ENCODE results near the gene TOB2. TPM values are rescaled to one million over a fixed set of nuclear protein-coding genes. Genes with fewer than 3 reads are reported as not detected.
A peak's percentile ranks its signal among the peaks of the same experiment; 100 is the strongest.
"Not testable (repeated sequence)": the region's sequence is repeated elsewhere in the genome, so short reads cannot be mapped to it uniquely, and the experiment has no call there.

The TOB2 gene
- total RNA-seq, 1 donor from 2014 or later, result 71.8 TPM

DNA sequence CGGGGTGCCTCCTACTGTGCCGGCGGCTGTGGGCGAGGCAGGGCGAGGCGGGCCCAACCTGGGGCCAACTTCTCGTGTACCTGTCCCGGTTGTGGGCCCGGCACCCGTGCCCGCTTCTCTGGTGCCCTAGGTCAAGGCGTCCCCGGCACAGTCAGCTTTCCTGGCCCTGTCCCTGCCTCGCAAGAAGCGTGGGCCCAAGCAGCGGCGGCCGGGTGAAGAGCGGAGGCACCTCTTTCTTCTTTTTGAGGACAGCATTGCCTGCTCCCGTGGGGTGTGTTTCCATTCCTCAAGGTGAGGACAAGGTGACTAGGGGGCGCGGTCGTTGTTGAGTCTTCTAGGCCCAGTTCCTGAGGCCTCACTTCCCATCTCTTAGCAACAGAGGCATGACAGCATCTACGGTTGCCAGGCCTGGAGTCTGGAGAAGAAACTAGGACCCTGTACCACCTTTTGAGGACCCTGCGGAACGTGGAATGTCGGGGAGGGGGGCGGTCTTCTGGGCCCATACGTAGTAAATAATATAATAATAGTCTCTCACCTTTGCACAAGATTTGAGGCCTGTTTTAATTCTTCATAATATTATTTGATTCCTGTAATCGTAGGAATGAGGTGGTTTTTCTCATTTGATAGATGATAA is 22.7 kb upstream of the TOB2 start:
- peak; percentile 57 for ATAC-seq
- intact Hi-C loops (cut with micrococcal nuclease), result no loop called here
- DNase-seq, result no peak

DNA sequence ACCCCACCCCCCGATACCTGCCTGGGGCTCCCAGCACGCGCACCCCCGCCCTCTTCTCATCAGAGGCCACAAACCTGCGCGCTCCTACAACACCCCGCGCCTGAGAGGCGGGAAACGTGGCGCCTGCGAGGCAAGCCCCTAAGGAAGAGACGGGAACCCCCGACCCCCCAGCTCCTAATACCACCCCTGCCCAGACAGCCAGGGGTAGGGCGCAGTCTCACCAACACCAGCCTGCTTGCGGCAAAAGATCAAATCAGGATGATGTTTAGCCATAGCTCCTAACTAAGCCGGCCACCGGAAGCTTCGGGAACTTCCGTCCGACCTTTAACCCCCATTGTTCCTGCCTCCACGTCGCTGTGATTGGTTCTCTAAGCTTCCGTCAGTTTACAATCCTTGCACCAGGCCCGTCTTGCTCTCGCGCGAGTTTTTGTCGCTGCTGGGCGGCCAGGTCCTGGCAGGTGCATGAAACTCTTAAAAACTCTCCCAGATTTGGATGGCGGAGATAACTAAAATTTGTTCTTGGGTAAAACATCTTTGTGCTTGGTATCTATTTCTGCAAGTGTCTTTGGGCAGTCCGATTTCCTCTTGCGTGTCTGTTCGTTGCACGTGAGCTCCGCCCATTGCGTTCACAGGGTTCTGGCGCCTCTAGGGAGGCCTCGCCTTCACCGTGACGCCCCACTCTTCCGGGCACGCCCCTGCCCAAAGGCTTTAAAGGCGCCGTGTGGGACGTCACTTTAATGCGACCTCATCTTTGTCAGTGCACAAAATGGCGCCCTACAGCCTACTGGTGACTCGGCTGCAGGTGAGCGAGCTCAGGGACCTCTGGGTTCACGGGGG is 22.0 kb upstream of the TOB2 start, which contains the start of the genes ACO2 and PHF5A:
Gene ACO2 (plus strand): TSS at position 737 of the 837 bp plus-strand sequence. CDS start 30 bp downstream, at position 767.
Gene PHF5A (minus strand): TSS at position 312 of the 837 bp plus-strand sequence. CDS start 39 bp downstream, at position 273.
- ATAC-seq, result peak; percentile 94
- DNase-seq, result peak; percentile 98
- intact Hi-C loops (cut with micrococcal nuclease), result no loop called here

DNA sequence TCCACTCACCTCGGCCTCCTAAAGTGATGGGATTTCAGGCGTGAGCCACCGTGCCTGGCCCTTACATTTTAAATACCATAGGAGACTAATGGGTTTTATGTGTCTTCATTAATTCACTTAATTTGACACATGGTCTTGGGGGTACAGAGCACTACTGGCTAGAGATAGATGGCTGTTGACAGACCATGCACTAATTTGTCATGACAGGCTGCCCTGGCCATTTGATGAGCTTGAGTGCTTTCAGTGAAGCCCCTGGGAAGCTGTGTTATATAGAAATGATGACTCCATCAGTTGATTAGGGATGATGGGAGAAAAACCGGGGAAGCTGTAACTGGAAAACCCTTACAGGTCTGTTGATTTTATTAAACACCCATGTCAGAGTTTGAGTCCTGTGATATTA is 15.3 kb upstream of the TOB2 start:
- DNase-seq (no peak), ATAC-seq (no peak)
- intact Hi-C loops (cut with micrococcal nuclease), result no loop called here

DNA sequence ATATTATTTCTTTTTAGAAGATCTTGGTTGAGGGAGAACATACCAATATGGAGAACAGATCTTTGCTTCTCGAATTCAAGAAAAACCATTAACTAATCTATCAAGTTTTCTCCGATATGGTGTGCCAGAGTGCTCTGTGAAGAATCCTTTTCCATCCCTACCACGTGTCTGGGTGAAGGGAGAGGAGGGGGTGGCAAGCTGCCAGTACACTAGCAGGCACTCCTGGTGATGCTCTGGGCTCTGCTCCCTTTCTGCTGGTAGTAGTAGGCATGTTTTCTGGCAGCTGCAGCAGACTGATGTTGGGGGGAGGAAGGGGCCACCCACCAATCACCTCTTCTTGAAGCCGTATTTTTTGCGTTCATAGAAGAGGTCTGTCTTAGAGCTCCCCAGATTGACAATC is 13.5 kb upstream of the TOB2 start:
- DNase-seq (peak; percentile 81), ATAC-seq (peak; percentile 82)
- intact Hi-C loops (cut with micrococcal nuclease), result not testable (repeated sequence)

DNA sequence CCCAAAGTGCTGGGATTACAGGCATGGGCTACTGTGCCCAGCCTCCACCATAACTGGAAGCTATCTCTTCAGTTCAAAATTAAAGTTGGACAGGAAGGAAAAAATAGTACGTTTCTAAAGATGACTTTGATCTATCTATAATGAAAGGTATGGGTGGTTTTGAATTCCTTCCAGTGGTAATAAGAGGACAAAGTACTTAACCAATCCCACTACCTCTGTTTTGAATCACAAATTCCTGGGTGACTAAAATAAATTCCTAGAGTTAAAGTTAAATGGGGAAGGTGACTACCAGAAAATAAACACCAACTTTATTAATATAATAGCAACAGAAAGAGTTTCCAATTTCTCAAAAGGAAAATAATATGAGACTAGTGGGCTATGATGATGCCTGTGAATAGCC is 12.8 kb upstream of the TOB2 start:
- ATAC-seq (no peak), DNase-seq (no peak)
- intact Hi-C loops (cut with micrococcal nuclease), result no loop called here

DNA sequence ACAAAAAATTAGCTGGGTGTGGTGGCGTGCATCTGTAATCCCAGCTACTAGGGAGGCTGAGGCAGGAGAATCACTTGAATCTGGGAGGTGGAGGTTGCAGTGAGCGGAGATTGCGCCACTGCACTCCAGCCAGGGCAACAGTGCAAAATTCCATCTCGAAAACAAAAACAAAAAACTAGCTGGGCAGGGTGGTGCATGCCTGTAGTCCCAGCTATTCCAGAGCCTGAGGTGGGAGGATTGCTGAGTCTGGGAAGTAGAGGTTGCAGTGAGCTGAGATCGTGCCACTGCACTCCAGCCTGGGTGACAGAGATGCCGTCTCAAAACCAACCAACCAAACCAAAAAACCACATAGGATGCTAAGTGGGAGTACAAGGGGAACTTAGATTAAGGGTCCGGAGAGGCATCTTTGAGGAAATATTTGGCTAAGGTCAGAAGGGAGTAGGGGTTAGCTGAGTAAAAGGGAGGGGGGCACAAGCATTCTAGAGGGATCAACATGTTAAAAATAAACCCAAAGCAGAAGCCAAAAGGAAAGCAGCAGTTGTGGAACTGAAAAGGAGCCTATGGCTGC is 11.6 kb upstream of the TOB2 start:
- intact Hi-C loops (cut with micrococcal nuclease), result no loop called here
- ATAC-seq (no peak), DNase-seq (no peak)

DNA sequence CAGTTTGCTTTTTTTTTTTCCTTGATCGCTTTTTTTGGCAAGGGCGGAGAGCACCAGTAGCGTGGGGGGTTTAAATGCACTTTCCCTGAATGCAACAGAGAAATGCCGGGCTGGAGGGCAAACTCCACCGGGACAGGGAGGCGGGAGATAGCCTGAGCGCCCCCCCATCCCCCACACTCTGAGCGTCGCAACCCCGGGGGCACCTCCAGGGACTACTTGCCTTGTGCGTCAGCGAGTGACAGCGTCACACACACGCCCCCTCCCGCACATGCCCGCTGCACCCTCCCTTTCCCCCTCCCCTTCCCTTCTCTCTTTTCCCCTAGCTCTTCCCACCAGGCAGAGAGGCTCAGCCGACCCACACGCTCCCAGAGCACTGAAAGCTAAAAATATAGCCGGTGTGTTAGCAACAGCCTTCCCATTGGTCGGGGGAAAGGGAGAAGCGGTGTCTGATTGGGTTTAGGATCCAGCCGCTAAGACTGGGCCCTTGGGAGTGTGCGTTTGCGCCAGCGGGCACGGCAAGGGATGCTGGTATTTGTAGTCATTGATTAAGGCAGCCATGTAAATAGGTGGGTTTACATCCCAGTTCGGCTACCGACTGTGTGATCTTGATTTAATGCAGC is 1.7 kb upstream of the TOB2 start:
- intact Hi-C loops (cut with micrococcal nuclease), result no loop called here
- DNase-seq, result peak; percentile 95
- ATAC-seq, result peak; percentile 78

DNA sequence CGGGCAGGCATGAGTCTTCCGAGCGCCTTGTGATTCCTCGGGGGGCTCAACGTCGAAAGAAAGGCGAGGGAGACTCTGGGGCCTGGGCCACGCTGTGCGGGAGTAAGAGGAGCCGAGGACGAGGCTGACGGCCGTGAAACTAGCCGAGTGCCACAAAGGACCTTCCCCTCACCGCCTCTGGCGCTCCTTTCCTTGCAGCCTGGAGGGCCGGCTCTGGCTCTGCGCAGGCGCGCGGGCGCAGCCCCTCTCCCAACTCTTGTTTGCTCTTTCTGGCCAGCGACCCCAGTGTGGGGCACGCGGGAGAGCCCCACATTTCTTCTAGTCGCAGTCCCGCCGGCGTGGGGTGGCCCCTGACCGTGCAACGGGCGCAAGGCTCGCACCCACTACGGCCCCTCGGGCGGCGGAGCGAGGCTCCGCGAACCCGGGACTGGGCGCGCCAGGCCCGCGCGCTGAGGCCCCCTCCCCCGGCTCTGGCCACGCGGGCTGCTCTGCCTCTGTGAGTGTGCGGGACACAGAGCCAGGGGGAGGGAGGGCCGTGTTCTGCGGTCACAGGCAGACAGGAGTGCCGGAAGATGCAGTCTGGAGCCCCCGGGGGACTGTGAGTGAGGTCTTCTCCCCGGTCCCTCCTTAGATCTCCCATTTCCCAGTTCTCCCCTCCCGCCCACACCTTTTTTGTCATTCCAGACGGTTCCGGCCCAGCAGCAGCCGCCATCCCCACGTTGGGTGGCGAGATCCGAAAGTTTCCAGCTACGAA is 1.0 kb upstream of the TOB2 start:
- intact Hi-C loops (cut with micrococcal nuclease), result no loop called here
- peak; percentile 85 for DNase-seq
- ATAC-seq, result peak; percentile 52

DNA sequence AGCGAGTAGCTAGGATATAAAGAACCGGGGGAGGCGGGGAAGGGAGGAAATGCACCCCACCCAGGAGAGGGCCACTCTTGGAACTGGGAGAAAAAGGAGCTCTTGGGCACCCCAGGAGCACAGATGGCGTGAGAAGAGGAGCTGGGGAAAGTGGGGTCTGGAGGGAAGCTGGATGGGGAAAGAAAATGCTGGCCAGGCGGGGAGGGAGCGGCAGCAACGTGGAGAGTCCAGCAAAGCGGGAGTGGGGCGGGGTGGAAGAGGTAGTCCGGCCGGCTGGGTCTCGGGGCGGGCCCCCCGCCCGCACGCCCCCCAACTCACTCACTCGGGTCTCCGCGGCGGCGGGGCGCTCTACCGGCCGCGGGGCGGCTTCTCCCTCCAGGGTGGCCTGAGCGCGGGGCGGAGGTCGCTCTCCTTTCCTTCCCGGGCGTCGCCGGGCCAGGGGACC is 522 bp downstream of the TOB2 start:
- intact Hi-C loops (cut with micrococcal nuclease), result no loop called here
- DNase-seq (peak; percentile 59), ATAC-seq (no peak)

DNA sequence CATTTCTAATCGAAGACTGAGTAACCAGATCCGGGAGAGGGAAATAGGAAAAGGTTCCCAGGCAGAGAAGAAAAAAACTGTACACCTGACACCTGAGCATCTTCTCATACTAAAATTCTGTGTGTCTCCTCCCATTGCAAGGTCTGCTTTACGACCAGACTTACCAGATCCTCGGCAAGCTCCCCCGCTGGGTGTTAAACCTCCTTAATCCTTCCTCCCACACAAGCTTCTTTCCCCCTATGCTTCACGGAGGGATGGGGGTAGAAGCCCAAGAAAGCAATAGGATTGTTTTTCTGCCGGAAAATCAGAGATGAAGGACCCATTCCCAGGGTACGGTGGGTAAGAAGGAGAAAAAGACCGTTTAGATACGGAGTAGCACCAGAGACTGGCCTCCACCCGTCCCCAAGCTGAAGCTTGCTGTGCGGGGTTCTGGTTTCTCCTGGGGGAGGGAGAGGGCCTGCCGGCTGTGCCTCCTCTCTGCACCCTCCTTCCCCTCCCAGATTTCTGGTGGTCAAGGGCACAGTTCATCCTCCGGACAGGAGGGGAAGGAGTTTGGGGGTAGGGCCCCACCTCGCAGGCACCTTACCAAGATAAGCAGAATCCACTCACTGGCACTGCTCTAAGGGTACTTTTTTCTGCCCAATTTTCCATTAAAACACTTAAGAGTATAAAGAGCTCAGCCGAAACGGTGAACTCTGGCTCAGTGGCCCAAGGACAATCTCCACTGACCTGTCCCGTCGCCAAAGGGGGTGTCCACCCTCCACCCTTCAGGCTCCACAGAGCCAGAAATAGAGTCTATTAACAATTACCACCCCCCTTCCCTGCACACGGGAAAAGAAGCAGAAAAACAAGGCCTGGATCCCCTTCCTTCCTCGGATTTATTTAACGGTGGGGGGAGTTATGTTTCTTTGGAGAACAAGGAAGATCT is 1.2 kb downstream of the TOB2 start:
- DNase-seq (peak; percentile 62), ATAC-seq (peak; percentile 4)
- intact Hi-C loops (cut with micrococcal nuclease), result no loop called here

DNA sequence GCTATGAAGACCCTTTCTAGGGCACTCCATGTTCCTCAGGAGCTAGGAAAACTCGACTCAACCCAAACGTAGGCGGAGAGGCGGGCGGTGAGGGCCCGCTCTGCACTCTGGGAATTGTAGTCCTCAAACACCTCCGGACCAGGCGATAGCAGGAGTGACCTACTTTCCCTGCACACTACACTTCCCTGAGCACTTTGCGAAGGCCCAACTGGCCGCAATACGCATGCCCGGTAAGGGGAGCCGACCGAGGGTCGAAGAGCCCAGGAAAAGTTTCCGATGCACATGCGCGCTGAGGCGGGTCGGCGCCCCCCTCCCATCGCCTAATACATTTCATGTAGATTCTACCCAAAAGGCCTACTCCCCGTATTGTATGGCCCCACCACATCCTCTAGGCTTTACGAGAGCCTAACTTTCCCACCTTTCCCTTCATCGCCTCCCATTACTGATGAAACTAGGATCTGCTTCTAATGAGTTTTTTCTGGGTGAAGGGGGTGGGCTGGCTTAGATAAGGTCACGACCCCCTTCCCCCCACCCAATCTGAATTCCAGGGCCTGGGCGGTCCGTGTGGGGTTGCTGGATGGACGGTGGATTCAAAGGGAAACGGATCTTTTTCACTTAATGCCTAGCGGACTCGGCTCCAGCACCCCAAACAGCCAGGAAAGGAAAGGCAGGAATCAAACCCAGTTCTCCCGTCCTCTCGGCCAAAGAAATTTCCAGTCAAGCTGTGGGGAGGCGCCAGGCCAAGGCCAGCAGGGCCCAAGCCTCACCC is 2.1 kb downstream of the TOB2 start:
- intact Hi-C loops (cut with micrococcal nuclease), result no loop called here
- DNase-seq (peak; percentile 92), ATAC-seq (peak; percentile 47)

DNA sequence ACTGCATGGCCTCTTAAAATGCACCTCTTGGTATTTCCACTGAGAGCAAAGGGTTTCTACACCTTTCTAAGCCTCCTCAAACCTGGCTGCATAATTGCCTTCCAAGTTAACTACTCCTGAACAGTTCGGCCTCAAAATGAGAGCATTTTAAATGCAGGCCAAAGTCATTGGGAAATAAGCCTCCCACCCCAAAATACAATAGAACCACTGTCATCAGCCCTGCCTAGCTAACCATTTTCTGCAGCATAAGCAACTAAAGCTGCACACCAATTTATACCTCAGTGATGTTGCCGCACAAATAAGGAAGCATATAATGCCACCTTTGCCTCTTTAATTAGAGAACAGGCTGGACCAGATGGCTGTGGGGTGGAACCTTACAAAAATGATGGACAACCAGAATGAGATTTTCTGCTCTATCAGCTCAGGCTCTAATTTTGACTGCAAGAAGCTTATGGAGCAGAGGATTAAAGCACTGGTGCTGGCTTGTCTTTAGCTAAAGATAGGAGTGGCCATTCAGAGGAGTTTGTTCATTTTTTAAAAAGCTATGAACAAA is 4.3 kb downstream of the TOB2 start:
- intact Hi-C loops (cut with micrococcal nuclease), result no loop called here

DNA sequence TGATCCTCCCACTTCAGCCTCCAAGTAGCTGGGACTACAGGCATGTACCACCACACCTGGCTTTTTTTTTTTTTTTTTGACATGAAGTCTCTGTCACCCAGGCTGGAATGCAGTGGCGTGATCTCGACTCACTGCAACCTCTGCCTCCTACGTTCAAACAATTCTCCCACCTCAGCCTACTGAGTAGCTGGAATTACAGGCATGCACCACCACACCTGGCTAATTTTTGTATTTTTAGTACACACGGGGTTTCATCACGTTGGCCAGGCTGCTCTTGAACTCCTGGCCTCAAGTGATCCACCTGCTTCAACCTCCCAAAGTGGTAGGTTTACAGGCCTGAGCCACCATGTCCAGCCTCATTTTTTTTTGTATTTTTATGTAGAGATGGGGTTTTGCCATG is 6.1 kb downstream of the TOB2 start:
- ATAC-seq; intact Hi-C loops (cut with micrococcal nuclease); DNase-seq: not testable (repeated sequence)

More for the DNA sequence above, 4.3 kb downstream of the TOB2 start:
- no peak for ATAC-seq
- DNase-seq, result no peak

DNA sequence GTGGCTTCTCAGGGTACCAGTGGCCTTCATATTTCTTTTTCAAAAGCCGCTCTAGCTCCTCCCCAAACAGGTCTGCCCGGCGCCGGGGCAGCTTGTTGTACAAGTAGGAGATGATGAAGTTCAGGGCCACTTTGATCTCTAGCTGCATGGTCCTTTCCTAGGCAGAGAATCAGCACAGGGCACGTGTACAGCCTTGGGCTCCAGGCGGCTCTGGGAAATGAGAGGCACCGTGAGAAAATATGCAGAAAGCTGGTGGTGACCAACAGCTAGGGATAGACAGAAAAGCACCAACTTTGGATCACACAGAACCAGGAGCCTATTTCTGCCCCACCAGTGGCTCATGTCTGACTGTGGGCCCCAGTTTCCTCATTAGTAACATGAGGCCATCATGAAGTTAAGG is 9.4 kb downstream of the TOB2 start:
- intact Hi-C loops (cut with micrococcal nuclease), result no loop called here
- ATAC-seq, result no peak
- DNase-seq, result no peak

DNA sequence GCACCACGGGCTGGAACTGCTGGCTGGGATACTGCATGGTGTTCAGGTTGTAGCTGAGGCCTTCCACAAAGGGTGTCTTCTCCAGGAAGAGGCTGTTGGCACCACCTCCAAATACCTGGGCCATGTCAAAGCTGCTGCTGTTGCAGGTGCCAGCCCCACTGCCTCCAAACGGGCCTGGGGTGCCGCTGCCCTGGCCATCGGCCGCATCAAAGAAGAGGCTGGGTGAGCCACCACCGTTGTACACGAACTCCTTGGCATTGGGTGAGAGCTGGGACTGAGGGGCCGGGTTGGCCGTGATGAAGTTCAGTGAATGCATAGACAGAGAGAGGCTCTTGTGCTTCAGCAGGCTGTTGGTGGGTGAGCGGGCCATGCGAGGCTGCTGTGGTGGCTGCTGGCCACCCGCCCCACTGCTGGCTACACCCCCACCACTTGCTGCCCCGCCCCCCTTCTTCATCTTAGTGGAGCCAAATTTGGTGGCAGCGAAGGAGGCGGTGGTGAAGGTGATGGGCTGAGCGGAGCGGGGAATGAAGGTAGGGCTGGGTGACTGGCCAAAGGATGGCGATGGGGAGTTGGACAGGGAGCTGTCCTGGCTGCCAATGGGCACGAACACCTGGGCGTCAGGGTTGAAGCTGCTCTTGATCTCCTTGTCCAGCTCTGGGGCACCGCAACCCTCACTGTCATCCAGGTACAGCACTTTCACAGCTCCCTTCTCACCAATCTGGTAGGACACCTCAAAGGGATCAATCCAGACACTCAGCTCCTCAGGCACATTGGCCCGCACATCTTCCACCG is 10.1 kb downstream of the TOB2 start:
- intact Hi-C loops (cut with micrococcal nuclease), result no loop called here
- ATAC-seq (peak; percentile 16), DNase-seq (peak; percentile 62)

DNA sequence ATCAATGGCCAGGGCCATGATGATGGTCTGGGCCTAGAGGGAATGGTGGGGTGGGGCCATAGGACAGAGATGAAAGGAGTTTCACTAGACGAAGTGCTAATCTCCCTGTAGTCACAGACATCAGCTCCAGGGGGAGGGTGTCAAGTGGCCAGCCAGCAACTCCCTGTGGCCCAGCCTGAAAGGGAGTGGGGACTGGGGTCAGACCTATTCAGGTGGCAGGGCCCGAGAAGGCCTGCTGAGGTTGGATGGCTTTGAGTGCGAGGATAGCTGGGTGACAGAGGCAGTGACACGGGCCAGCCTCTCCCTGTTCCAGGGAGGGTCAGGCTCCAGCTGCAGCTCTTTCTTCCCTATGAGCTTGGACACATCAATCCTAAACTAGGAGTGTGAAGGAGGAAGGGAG is 11.0 kb downstream of the TOB2 start:
- intact Hi-C loops (cut with micrococcal nuclease), result no loop called here
- ATAC-seq, result peak; percentile 2

More for the DNA sequence above, 11.0 kb downstream of the TOB2 start:
- no peak for DNase-seq
